PC-9 (cell line): ENCODE results near the gene PKN3. TPM values are rescaled to one million over a fixed set of nuclear protein-coding genes. Genes with fewer than 3 reads are reported as not detected.

Experiments
- BruUV-seq: library from RNA; stranded (reverse); fragments of 400-500 nt; replicated peaks from 2 replicates; lab custom pipeline; 2021; lab: Mats Ljungman, UMichigan
- CTCF ChIA-PET: fragments of 300-600 bp; sonication (Branson Sonifier 250); formaldehyde crosslinking; loops from one replicate; lab custom pipeline; 2022; ENCODE audit warnings: antibody characterized with exemption; lab: Charles Lee
- POLR2A ChIA-PET: fragments of 300-600 bp; sonication (Branson Sonifier 250); formaldehyde crosslinking; loops from one replicate; lab custom pipeline; 2022; ENCODE audit warnings: antibody characterized with exemption; ENCODE audit not compliant: unreplicated experiment; lab: Charles Lee
- DNase-seq, 2 experiments: peaks; one replicate each; pipeline versions ENCODE4 v3.0.0 to v3.0.0-alpha.2; 2015 to 2022; ENCODE audit warnings: mixed read lengths in 1 of 2
- H2AFZ ChIP-seq: fragments of 200-600 bp; sonication (generic); 2 replicates; pipeline ENCODE4 v1.8.1; 2017; ENCODE audit warnings: antibody characterized with exemption
- H3F3A ChIP-seq: fragments of 200-600 bp; sonication (generic); 2 replicates; pipeline ENCODE4 v1.8.1; 2017; ENCODE audit warnings: antibody characterized with exemption, mild to moderate bottlenecking, low read depth; ENCODE audit not compliant: insufficient read depth
- H3K27ac ChIP-seq: fragments of 200-600 bp; sonication (generic); 2 replicates; pipeline ENCODE4 v1.6.1; 2016; ENCODE audit warnings: mixed run types
- H3K27me3 ChIP-seq: fragments of 200-600 bp; sonication (generic); 2 replicates; pipeline ENCODE4 v1.6.1; 2016; ENCODE audit warnings: low read depth, mixed run types; ENCODE audit not compliant: insufficient read depth
- H3K36me3 ChIP-seq: fragments of 200-600 bp; sonication (generic); 2 replicates; pipeline ENCODE4 v1.6.1; 2016; ENCODE audit warnings: low read depth, mixed run types
- H3K4me1 ChIP-seq: fragments of 200-600 bp; sonication (generic); replicated peaks from 2 replicates; pipeline ENCODE4 v1.6.1; 2016; ENCODE audit warnings: mixed run types; ENCODE audit not compliant: insufficient read depth
- H3K4me2 ChIP-seq: fragments of 200-600 bp; sonication (generic); 2 replicates; pipeline ENCODE4 v1.6.1; 2017; ENCODE audit warnings: mixed run types
- H3K4me3 ChIP-seq: fragments of 200-600 bp; sonication (generic); 2 replicates; pipeline ENCODE4 v1.6.1; 2016; ENCODE audit warnings: mixed run types
- H3K79me2 ChIP-seq: fragments of 200-600 bp; sonication (generic); 2 replicates; pipeline ENCODE4 v1.6.1; 2017; ENCODE audit warnings: low read depth, mixed run types
- H3K9me2 ChIP-seq: fragments of 200-600 bp; sonication (generic); 2 replicates; pipeline ENCODE4 v1.8.1; 2017; ENCODE audit warnings: mild to moderate bottlenecking; ENCODE audit not compliant: insufficient read depth
- H3K9me3 ChIP-seq: fragments of 200-600 bp; sonication (generic); 2 replicates; pipeline ENCODE4 v1.8.1; 2016; ENCODE audit warnings: low read depth; ENCODE audit not compliant: insufficient read depth
- H4K20me1 ChIP-seq: fragments of 200-600 bp; sonication (generic); 2 replicates; pipeline ENCODE4 v1.8.1; 2017; ENCODE audit not compliant: insufficient read depth
- EZH2 ChIP-seq: fragments of 200-600 bp; sonication (generic); IDR thresholded peaks from 2 replicates; pipeline ENCODE4 v1.8.0; 2017; ENCODE audit warnings: antibody characterized with exemption, low read depth
- intact Hi-C: fragments of 100-400 bp; cut with micrococcal nuclease; formaldehyde crosslinking; loops from one replicate; pipeline ENCODE4 v1.10.0; 2022; ENCODE audit not compliant: unreplicated experiment
- total RNA-seq: library from RNA; stranded (reverse); gene quantifications from 2 replicates; pipeline ENCODE4 v1.2.3, GENCODE V29; 2021
- TF ChIP-seq, protein P1 (sequence below): fragments of 200-600 bp; sonication (generic); conservative IDR thresholded peaks from 2 replicates; pipeline ENCODE4 v1.6.1; 2017; ENCODE audit warnings: mixed run types, antibody characterized with exemption, mild to moderate bottlenecking, moderate library complexity

Gene PKN3
- total RNA-seq, 1 experiment from 2014 or later, result 5.5 TPM

- no peaks in the 10 kb centered on the region for H3K79me2 ChIP-seq
- no peaks in the 10 kb centered on the region; the same call in 1 of the 2 replicates for H4K20me1 ChIP-seq
- no peaks in the 10 kb centered on the region for H3K36me3 ChIP-seq
- H3F3A ChIP-seq, result peaks cover 19% of the 10 kb centered on the region; the same call in 1 of the 2 replicates
- no peak for DNase-seq
- no peak for TF ChIP-seq EZH2
- TF ChIP-seq, protein P1, sequence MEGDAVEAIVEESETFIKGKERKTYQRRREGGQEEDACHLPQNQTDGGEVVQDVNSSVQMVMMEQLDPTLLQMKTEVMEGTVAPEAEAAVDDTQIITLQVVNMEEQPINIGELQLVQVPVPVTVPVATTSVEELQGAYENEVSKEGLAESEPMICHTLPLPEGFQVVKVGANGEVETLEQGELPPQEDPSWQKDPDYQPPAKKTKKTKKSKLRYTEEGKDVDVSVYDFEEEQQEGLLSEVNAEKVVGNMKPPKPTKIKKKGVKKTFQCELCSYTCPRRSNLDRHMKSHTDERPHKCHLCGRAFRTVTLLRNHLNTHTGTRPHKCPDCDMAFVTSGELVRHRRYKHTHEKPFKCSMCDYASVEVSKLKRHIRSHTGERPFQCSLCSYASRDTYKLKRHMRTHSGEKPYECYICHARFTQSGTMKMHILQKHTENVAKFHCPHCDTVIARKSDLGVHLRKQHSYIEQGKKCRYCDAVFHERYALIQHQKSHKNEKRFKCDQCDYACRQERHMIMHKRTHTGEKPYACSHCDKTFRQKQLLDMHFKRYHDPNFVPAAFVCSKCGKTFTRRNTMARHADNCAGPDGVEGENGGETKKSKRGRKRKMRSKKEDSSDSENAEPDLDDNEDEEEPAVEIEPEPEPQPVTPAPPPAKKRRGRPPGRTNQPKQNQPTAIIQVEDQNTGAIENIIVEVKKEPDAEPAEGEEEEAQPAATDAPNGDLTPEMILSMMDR, result no peak
- ChIA-PET POLR2A (no interaction called here), CTCF (interaction anchor here (0.6 kb wide), 1 partner anchor 67 kb away, joined by 8 read pairs; no protein-coding TSS in a partner anchor)
- intact Hi-C loops, result loop anchor here (10.0 kb wide), 1 partner anchor 93 kb away; the partner anchor contains the start of gene ENDOG
- H2AFZ ChIP-seq, result no peak overlapping the region
- H3K27ac ChIP-seq, result no peak overlapping the region
- H3K9me2 ChIP-seq, result no peaks in the 10 kb centered on the region
- H3K4me2 ChIP-seq, result no peak overlapping the region
- no peak overlapping the region for H3K4me3 ChIP-seq
- BruUV-seq, result no TSS peak
- H3K4me1 ChIP-seq, result peaks cover 3% of the 10 kb centered on the region; the same call in 1 of the 2 replicates
- H3K27me3 ChIP-seq, result no peaks in the 10 kb centered on the region
- no peaks in the 10 kb centered on the region for H3K9me3 ChIP-seq
Measured at GRCh38 chr9:128721487-128722010, 19.2 kb downstream of the PKN3 start.

DNA sequence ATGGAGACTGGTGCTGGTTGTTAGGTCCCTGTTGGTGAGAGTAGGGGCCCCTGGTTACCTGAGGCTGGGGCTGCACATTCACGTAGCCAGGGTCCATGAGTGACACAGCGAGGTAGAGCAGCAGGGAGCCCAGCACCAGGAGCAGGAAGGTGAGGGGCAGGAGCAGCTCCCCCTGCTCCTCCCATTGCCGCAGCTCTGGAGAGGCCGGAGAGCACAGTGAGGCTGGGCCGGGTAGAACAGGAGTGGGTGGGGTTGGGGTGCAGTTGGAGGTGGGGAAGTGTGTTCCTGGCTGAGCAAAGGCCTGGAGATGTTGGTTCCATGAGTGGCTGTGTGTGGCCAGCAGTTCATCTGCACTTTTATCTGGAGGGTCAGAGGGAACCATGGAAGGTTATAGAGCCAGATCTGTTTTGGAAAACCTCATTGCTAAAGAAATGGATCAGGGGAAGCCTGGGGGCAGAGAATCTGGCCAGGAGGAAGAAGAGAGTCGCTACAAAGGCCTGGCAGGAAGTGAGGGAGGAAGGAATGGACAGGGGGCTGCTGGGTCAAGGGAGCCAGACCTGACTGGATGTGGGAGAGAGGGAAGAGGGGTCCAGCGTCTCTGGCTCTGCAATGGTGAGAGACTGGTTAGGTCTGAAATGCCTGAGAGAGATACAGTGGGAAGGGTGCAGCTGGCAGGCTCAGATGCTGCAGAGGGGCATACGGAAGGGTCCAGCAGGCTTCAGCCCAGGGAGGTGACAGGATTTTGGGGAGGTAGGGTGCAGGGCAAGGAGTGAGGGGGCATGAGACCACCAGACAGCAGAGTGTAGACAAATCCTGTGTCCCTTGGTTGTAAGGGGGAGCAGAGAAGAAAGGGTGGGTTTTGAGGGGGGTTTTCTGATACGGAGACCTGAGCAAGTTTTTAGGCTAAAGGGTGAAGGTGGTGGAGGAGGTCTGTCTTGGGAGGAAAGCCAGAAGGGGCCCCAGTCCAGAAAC lies 20.4 kb downstream of the PKN3 start:
- H3K36me3 ChIP-seq, result no peaks in the 10 kb centered on the region
- no peaks in the 10 kb centered on the region for H3K27me3 ChIP-seq
- no peak for DNase-seq
- no TSS peak for BruUV-seq
- no peaks in the 10 kb centered on the region for H3K79me2 ChIP-seq
- TF ChIP-seq EZH2, result no peak
- TF ChIP-seq, protein P1, result no peak
- no peak overlapping the region for H3K27ac ChIP-seq
- H3K9me2 ChIP-seq, result no peaks in the 10 kb centered on the region
- intact Hi-C loops, result loop anchor here (10.0 kb wide), 1 partner anchor 92 kb away; the partner anchor contains the start of gene ENDOG
- H3K4me1 ChIP-seq, result no peaks in the 10 kb centered on the region
- H2AFZ ChIP-seq, result no peak overlapping the region
- ChIA-PET CTCF (no interaction called here), POLR2A (no interaction called here)
- no peaks in the 10 kb centered on the region for H3K9me3 ChIP-seq
- H3K4me3 ChIP-seq, result peak overlapping the region; percentile 80; the same call in 1 of the 2 replicates
- no peaks in the 10 kb centered on the region; the same call in 1 of the 2 replicates for H4K20me1 ChIP-seq
- peaks cover 19% of the 10 kb centered on the region; the same call in 1 of the 2 replicates for H3F3A ChIP-seq
- peak overlapping the region; percentile 67 for H3K4me2 ChIP-seq

DNA sequence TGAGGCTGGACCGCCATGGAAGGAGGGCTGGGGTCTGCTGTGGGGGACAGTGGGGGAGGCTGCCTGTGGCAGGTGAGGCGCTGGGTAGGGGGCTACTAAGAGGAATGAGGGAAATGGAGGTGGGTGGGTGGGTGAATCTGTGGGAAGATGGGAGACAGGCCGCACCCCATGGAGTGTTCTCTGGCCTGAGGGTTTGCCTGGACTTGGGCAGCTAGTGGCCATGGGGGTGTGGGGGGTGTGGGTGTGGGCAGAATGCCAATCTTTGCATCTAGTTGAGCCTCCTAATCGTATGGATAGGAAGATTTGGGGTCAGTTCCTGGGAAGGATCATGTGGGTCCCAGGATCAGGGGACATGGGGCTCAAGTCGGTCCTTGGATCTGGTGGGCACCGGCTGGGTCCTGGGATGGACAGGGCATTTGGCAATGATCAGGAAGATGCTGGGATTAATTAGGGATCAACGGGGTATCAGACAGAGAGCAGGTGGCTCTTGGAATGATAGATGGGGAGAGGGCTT lies 21.1 kb downstream of the PKN3 start:
- Histone ChIP-seq H3F3A (peaks cover 19% of the 10 kb centered on the region; the same call in 1 of the 2 replicates), H3K4me3 (peak overlapping the region; percentile 80), H3K27ac (no peak overlapping the region), H3K36me3 (no peaks in the 10 kb centered on the region), H3K4me2 (peak overlapping the region; percentile 67), H3K9me2 (no peaks in the 10 kb centered on the region), H3K4me1 (no peaks in the 10 kb centered on the region), H2AFZ (peak overlapping the region; percentile 89), H3K9me3 (no peaks in the 10 kb centered on the region), H3K27me3 (no peaks in the 10 kb centered on the region), H3K79me2 (no peaks in the 10 kb centered on the region), H4K20me1 (no peaks in the 10 kb centered on the region; the same call in 1 of the 2 replicates)
- no peak for DNase-seq
- intact Hi-C loops, result loop anchor here (10.0 kb wide), 1 partner anchor 91 kb away; the partner anchor contains the start of gene ENDOG
- no peak for TF ChIP-seq EZH2
- TF ChIP-seq, protein P1, result no peak
- ChIA-PET CTCF (interaction anchor here (1.3 kb wide), 1 partner anchor 94 kb away, joined by 6 read pairs; the partner anchor contains the start of gene ENDOG), POLR2A (interaction anchor here (0.6 to 1.1 kb wide), 3 partner anchors 48 to 546 kb away, joined by 3 to 5 read pairs (median 4); no protein-coding TSS in a partner anchor)
- TSS peak; percentile 31 for BruUV-seq
